GM20000 (cell line): ENCODE measurements around the gene ZNF747.

Experiments used
- DNase-seq: peaks from one replicate; pipeline ENCODE4 v3.0.0; 2012; ENCODE audit warnings: low spot score
- CTCF ChIP-seq: IDR thresholded peaks from 2 replicates; pipeline ENCODE4 v1.5.1; 2012; ENCODE audit warnings: mild to moderate bottlenecking, control low read depth; ENCODE audit errors: extremely low read depth, missing control alignments

ZNF747 gene

GRCh38 chr16:30528799-30529457, 5.7 kb downstream of the ZNF747 start:
- TF ChIP-seq CTCF, result no peak
- no peak for DNase-seq

- peak; percentile 80 for DNase-seq
- no peak for TF ChIP-seq CTCF
Observed at GRCh38 chr16:30527635-30528178, 7.0 kb downstream of the ZNF747 start.

GRCh38 chr16:30526823-30527634, 7.6 kb downstream of the ZNF747 start:
- no peak for TF ChIP-seq CTCF

GRCh38 chr16:30526137-30526822, 8.4 kb downstream of the ZNF747 start, which contains the start of gene ZNF768:
TSS of gene ZNF768 (minus strand) at chr16:30526566. CDS start at chr16:30526413, 153 bp downstream.
- DNase-seq, result peak; percentile 92
- TF ChIP-seq CTCF, result no peak

More at GRCh38 chr16:30526823-30527634, 7.6 kb downstream of the ZNF747 start:
- peak; percentile 98 for DNase-seq

- DNase-seq, result no peak
- no peak for TF ChIP-seq CTCF
Observed at GRCh38 chr16:30525844-30526136, 8.9 kb downstream of the ZNF747 start.

GRCh38 chr16:30524575-30525568, 9.8 kb downstream of the ZNF747 start:
- DNase-seq, result no peak
- no peak for TF ChIP-seq CTCF
